Peyer's patch (tissue), 4 donors: ENCODE data around the gene VARS1.

Source experiments
- CTCF ChIP-seq, 6 experiments: fragments of 450-650 bp in 4 of 6; fragments of 200-600 bp in 2 of 6; sonication (generic) in 1 of 6; IDR thresholded peaks; one replicate each; pipeline ENCODE4 v1.5.1; 2017 to 2019; ENCODE audit warnings: antibody characterized with exemption in 6 of 6, mild to moderate bottlenecking in 3 of 6, moderate library complexity in 1 of 6
- POLR2A ChIP-seq, 2 donors: fragments of 450-650 bp; IDR thresholded peaks; one replicate each; pipeline ENCODE4 v1.5.1; 2017; ENCODE audit warnings: antibody characterized with exemption in 2 of 2, mild to moderate bottlenecking in 2 of 2, moderate library complexity in 2 of 2

- no peak for TF ChIP-seq CTCF (IDR thresholded peaks at IDR 0.05)
- no peak for TF ChIP-seq POLR2A (IDR thresholded peaks at IDR 0.05)
Observed at GRCh38 chr6:31770860-31771259, 24.7 kb downstream of the VARS1 start.
